Neuronal stem cell (in vitro differentiated cells): ENCODE measurements around the gene WNT3.
A peak's percentile ranks its signal among the peaks of the same experiment; 100 is the strongest.

Source experiments
- DNase-seq: peaks from one replicate; pipeline ENCODE4 v3.0.0-alpha.2; 2013; ENCODE audit warnings: low spot score
- H2AFZ ChIP-seq: one replicate; pipeline ENCODE4 v1.6.1; 2013; ENCODE audit warnings: mild to moderate bottlenecking, low read length, inconsistent platforms
- H2AK5ac ChIP-seq: 2 replicates; pipeline ENCODE4 v1.6.1; 2013; ENCODE audit warnings: low read depth, mild to moderate bottlenecking, inconsistent platforms, low read length, moderate library complexity, mixed read lengths
- H2BK120ac ChIP-seq: 2 replicates; pipeline ENCODE4 v1.6.1; 2013; ENCODE audit warnings: low read depth, mild to moderate bottlenecking, inconsistent platforms, low read length, moderate library complexity, mixed read lengths
- H2BK12ac ChIP-seq: one replicate; pipeline ENCODE4 v1.6.1; 2013; ENCODE audit warnings: low read length, inconsistent platforms
- H2BK15ac ChIP-seq: 2 replicates; pipeline ENCODE4 v1.6.1; 2013; ENCODE audit warnings: mild to moderate bottlenecking, low read length, inconsistent platforms, mixed read lengths
- H2BK5ac ChIP-seq: one replicate; pipeline ENCODE4 v1.6.1; 2013; ENCODE audit warnings: inconsistent platforms, mild to moderate bottlenecking, low read length, moderate library complexity
- H3K14ac ChIP-seq: one replicate; pipeline ENCODE4 v1.6.1; 2013; ENCODE audit warnings: low read length, inconsistent platforms
- H3K18ac ChIP-seq: 2 replicates; pipeline ENCODE4 v1.6.1; 2013; ENCODE audit warnings: low read length, inconsistent platforms
- H3K23ac ChIP-seq: 2 replicates; pipeline ENCODE4 v1.6.1; 2013; ENCODE audit warnings: low read depth, mild to moderate bottlenecking, mixed read lengths, low read length, inconsistent platforms; ENCODE audit not compliant: poor library complexity
- H3K27ac ChIP-seq: replicated peaks from 3 replicates; pipeline ENCODE4 v1.5.1; 2013; ENCODE audit warnings: low read length, inconsistent platforms
- H3K27me3 ChIP-seq, 3 experiments: 2 replicates each; pipeline ENCODE4 v1.6.1; 2013; ENCODE audit warnings: low read length in 3 of 3, mild to moderate bottlenecking in 2 of 3, inconsistent platforms in 1 of 3, low read depth in 1 of 3, mixed read lengths in 1 of 3, moderate library complexity in 1 of 3; ENCODE audit not compliant: control insufficient read depth in 3 of 3, insufficient read depth in 3 of 3
- H3K36me3 ChIP-seq, 2 donors: replicated peaks in 1 of 2; 2 replicates each; pipeline ENCODE4 v1.6.1; 2013; ENCODE audit warnings: low read length in 2 of 2; ENCODE audit not compliant: control insufficient read depth in 2 of 2, insufficient read depth in 2 of 2
- H3K4ac ChIP-seq: 2 replicates; pipeline ENCODE4 v1.6.1; 2013; ENCODE audit warnings: inconsistent platforms, mild to moderate bottlenecking, low read length, moderate library complexity
- H3K4me1 ChIP-seq, 2 donors: 1 replicate in 1 of 2; 2 replicates in 1 of 2; pipeline ENCODE4 v1.6.1; 2013; ENCODE audit warnings: low read length in 2 of 2, low read depth in 1 of 2; ENCODE audit not compliant: control insufficient read depth in 2 of 2, insufficient read depth in 1 of 2
- H3K4me2 ChIP-seq: one replicate; pipeline ENCODE4 v1.6.1; 2013; ENCODE audit warnings: mild to moderate bottlenecking, low read length, inconsistent platforms; ENCODE audit not compliant: insufficient read depth, poor library complexity, severe bottlenecking
- H3K4me3 ChIP-seq, 2 donors: 2 replicates each; pipeline ENCODE4 v1.5.1; 2013; ENCODE audit warnings: low read length in 2 of 2, mild to moderate bottlenecking in 2 of 2, inconsistent platforms in 1 of 2, moderate library complexity in 1 of 2
- H3K79me1 ChIP-seq: one replicate; pipeline ENCODE4 v1.6.1; 2013; ENCODE audit warnings: low read depth, mild to moderate bottlenecking, inconsistent platforms, low read length, moderate library complexity
- H3K9ac ChIP-seq: one replicate; pipeline ENCODE4 v1.6.1; 2013; ENCODE audit warnings: mild to moderate bottlenecking, low read depth, low read length, inconsistent platforms; ENCODE audit not compliant: poor library complexity
- H3K9me3 ChIP-seq, 2 donors: replicated peaks in 1 of 2; 2 replicates each; pipeline versions ENCODE3 to v1.6.1; 2013; ENCODE audit warnings: low read length in 2 of 2, mild to moderate bottlenecking in 2 of 2, inconsistent platforms in 1 of 2, low read depth in 1 of 2, mixed read lengths in 1 of 2, moderate library complexity in 1 of 2; ENCODE audit not compliant: control insufficient read depth in 2 of 2, insufficient read depth in 1 of 2
- H4K8ac ChIP-seq: one replicate; pipeline ENCODE4 v1.6.1; 2013; ENCODE audit warnings: low read depth, mild to moderate bottlenecking, inconsistent platforms, low read length, moderate library complexity
- H4K91ac ChIP-seq: one replicate; pipeline ENCODE4 v1.6.1; 2013; ENCODE audit warnings: low read length, low read depth, mild to moderate bottlenecking, inconsistent platforms; ENCODE audit not compliant: poor library complexity
- WGBS, 2 donors: extraction: QIAGEN DNeasy Blood & Tissue Kit; methylation state at CpG; one replicate each; pipeline ENCODE4 v1.1.7; 2013; ENCODE audit warnings: missing lambda C conversion rate in 2 of 2, mixed read lengths in 1 of 2; ENCODE audit not compliant: insufficient read length in 2 of 2, insufficient replicate concordance in 1 of 2; ENCODE audit errors: extremely low coverage in 2 of 2; 5-methylcytosine and 5-hydroxymethylcytosine counted together

Gene WNT3

GRCh38 chr17:46773676-46774075 is 44.8 kb downstream of the WNT3 start:
- Histone ChIP-seq H4K91ac (no peak overlapping the region), H3K14ac (no peak overlapping the region), H3K4ac (no peak overlapping the region), H2BK5ac (no peak overlapping the region), H2BK120ac (no peak overlapping the region), H3K9me3 (no peaks in the 10 kb centered on the region), H2BK15ac (peak overlapping the region; percentile 38), H3K23ac (peak overlapping the region; percentile 29), H3K27ac (no peak overlapping the region), H3K27me3 (peaks cover 0 to 27% (median 0%) of the 10 kb centered on the region in 3 experiments), H3K4me3 (no peak overlapping the region), H2BK12ac (no peak overlapping the region), H3K36me3 (peaks cover 0 to 17% of the 10 kb centered on the region in 2 donors), H3K4me1 (peaks cover 13 to 23% of the 10 kb centered on the region in 2 donors), H3K9ac (peak overlapping the region; percentile 63), H3K79me1 (peaks cover 2% of the 10 kb centered on the region), H4K8ac (no peak overlapping the region), H2AFZ (no peak overlapping the region), H2AK5ac (peak overlapping the region; percentile 60), H3K4me2 (no peak overlapping the region), H3K18ac (peak overlapping the region; percentile 24)
- WGBS, 2 donors = no CpG with 5 or more reads among the region's 15 CpGs
- no peak for DNase-seq

- no peak overlapping the region for H2BK120ac ChIP-seq
- H4K8ac ChIP-seq = no peak overlapping the region
- no peak overlapping the region for H4K91ac ChIP-seq
- WGBS, 2 donors = no CpG with 5 or more reads among the region's 6 CpGs
- peaks cover 2% of the 10 kb centered on the region for H3K79me1 ChIP-seq
- H2AFZ ChIP-seq = no peak overlapping the region
- no peak overlapping the region for H3K27ac ChIP-seq
- peak overlapping the region; percentile 5 for H3K18ac ChIP-seq
- H3K14ac ChIP-seq = no peak overlapping the region
- no peak overlapping the region for H2BK12ac ChIP-seq
- H3K4me2 ChIP-seq = no peak overlapping the region
- H3K23ac ChIP-seq = no peak overlapping the region
- DNase-seq = no peak
- H3K4ac ChIP-seq = no peak overlapping the region
- H3K9ac ChIP-seq = no peak overlapping the region
- H3K9me3 ChIP-seq = no peaks in the 10 kb centered on the region
- peaks cover 9 to 20% of the 10 kb centered on the region in 2 donors for H3K4me1 ChIP-seq
- H3K36me3 ChIP-seq = peaks cover 0 to 22% of the 10 kb centered on the region in 2 donors
- H2AK5ac ChIP-seq = peak overlapping the region; percentile 60
- no peak overlapping the region for H2BK5ac ChIP-seq
- H3K27me3 ChIP-seq = peaks cover 0 to 27% (median 0%) of the 10 kb centered on the region in 3 experiments
- H3K4me3 ChIP-seq = no peak overlapping the region
- peak overlapping the region; percentile 45 for H2BK15ac ChIP-seq
Measured at GRCh38 chr17:46773221-46773605, 45.3 kb downstream of the WNT3 start.

GRCh38 chr17:46772475-46773220 is 45.8 kb downstream of the WNT3 start:
- Histone ChIP-seq H3K4me2 (peak overlapping the region; percentile 78), H4K91ac (no peak overlapping the region), H3K9me3 (no peaks in the 10 kb centered on the region), H3K9ac (no peak overlapping the region), H2BK15ac (peak overlapping the region; percentile 45), H3K4me1 (peaks cover 3 to 18% of the 10 kb centered on the region in 2 donors), H2AK5ac (peak overlapping the region; percentile 60), H4K8ac (no peak overlapping the region), H2BK120ac (no peak overlapping the region), H2BK5ac (no peak overlapping the region), H3K27ac (peak overlapping the region; percentile 7), H3K14ac (no peak overlapping the region), H3K4ac (no peak overlapping the region), H3K4me3 (peak overlapping the region; percentile 33 to 80), H3K36me3 (peaks cover 0 to 26% of the 10 kb centered on the region in 2 donors), H3K23ac (peak overlapping the region; percentile 92), H2BK12ac (no peak overlapping the region), H2AFZ (no peak overlapping the region), H3K79me1 (peaks cover 2% of the 10 kb centered on the region), H3K18ac (peak overlapping the region; percentile 5), H3K27me3 (peaks cover 0 to 27% (median 0%) of the 10 kb centered on the region in 3 experiments)
- no CpG with 5 or more reads among the region's 16 CpGs for WGBS, 2 donors
- DNase-seq = no peak
